ELR (cell line): ENCODE data around the gene IQSEC3.
A peak's percentile ranks its signal among the peaks of the same experiment; 100 is the strongest.

ENCODE experiments used
- DNase-seq: peaks from one replicate; pipeline ENCODE4 v3.0.0-alpha.2; 2015; ENCODE audit warnings: low read depth

Gene IQSEC3

GRCh38 chr12:80681-81190, 14.2 kb downstream of the IQSEC3 start:
- DNase-seq: no peak

- DNase-seq: no peak
Observed at GRCh38 chr12:82740-83139, 16.2 kb downstream of the IQSEC3 start.

GRCh38 chr12:84056-84455, 17.5 kb downstream of the IQSEC3 start:
- no peak for DNase-seq

GRCh38 chr12:85191-85666, 18.7 kb downstream of the IQSEC3 start:
- no peak for DNase-seq

- no peak for DNase-seq
Observed at GRCh38 chr12:87315-87714, 20.7 kb downstream of the IQSEC3 start.

- DNase-seq: no peak
Observed at GRCh38 chr12:87856-88255, 21.3 kb downstream of the IQSEC3 start.

- no peak for DNase-seq
Observed at GRCh38 chr12:89653-90052, 23.1 kb downstream of the IQSEC3 start.

- no peak for DNase-seq
Observed at GRCh38 chr12:91213-91612, 24.6 kb downstream of the IQSEC3 start.

GRCh38 chr12:93266-94005, 26.9 kb downstream of the IQSEC3 start:
- DNase-seq: no peak

- no peak for DNase-seq
Observed at GRCh38 chr12:96543-96942, 30.0 kb downstream of the IQSEC3 start.

GRCh38 chr12:98924-99352, 32.4 kb downstream of the IQSEC3 start:
- no peak for DNase-seq

GRCh38 chr12:99605-100004, 33.0 kb downstream of the IQSEC3 start:
- DNase-seq: no peak

GRCh38 chr12:101969-102878, 35.7 kb downstream of the IQSEC3 start:
- DNase-seq: no peak

GRCh38 chr12:102879-103168, 36.3 kb downstream of the IQSEC3 start:
- no peak for DNase-seq

- DNase-seq: peak; percentile 16
Observed at GRCh38 chr12:103169-103981, 36.8 kb downstream of the IQSEC3 start.

- DNase-seq: no peak
Observed at GRCh38 chr12:104551-105081, 38.0 kb downstream of the IQSEC3 start.

- DNase-seq: no peak
Observed at GRCh38 chr12:105696-106095, 39.1 kb downstream of the IQSEC3 start.

GRCh38 chr12:106118-106591, 39.6 kb downstream of the IQSEC3 start:
- DNase-seq: no peak

- DNase-seq: no peak
Observed at GRCh38 chr12:108594-108993, 42.0 kb downstream of the IQSEC3 start.

- no peak for DNase-seq
Observed at GRCh38 chr12:109446-109845, 42.9 kb downstream of the IQSEC3 start.

GRCh38 chr12:109872-110271, 43.3 kb downstream of the IQSEC3 start:
- no peak for DNase-seq
